Kidney (tissue), 14 donors: ENCODE results near the gene NCOA7. TPM values are rescaled to one million over a fixed set of nuclear protein-coding genes. Genes with fewer than 3 reads are reported as not detected.

ENCODE experiments used
- DNase-seq, 5 donors: peaks; one replicate each; pipeline ENCODE4 v3.0.0-alpha.2; 2013 to 2020
- FAIRE-seq: peaks from 2 replicates; lab custom pipeline; 2012; peaks lifted over from hg19 to GRCh38; lab: Jason Lieb, UNC
- H3K27ac ChIP-seq, 2 donors: one replicate each; pipeline ENCODE4 v1.7.0; 2013; ENCODE audit warnings: low read depth in 2 of 2, low read length in 2 of 2, inconsistent platforms in 1 of 2
- H3K27me3 ChIP-seq: one replicate; pipeline ENCODE4 v1.7.1; 2013; ENCODE audit warnings: low read length, inconsistent platforms; ENCODE audit not compliant: control insufficient read depth, insufficient read depth
- H3K36me3 ChIP-seq, 3 donors: one replicate each; pipeline versions ENCODE4 v1.7.0 to v1.7.1; 2013; ENCODE audit warnings: low read length in 3 of 3, control low read depth in 1 of 3, inconsistent platforms in 1 of 3; ENCODE audit not compliant: insufficient read depth in 3 of 3, control insufficient read depth in 2 of 3
- H3K4me1 ChIP-seq, 3 donors: one replicate each; pipeline versions ENCODE4 v1.7.0 to v1.7.1; 2013; ENCODE audit warnings: low read length in 3 of 3, inconsistent platforms in 1 of 3, low read depth in 1 of 3; ENCODE audit not compliant: control insufficient read depth in 2 of 3, insufficient read depth in 2 of 3
- H3K4me3 ChIP-seq, 3 donors: one replicate each; pipeline versions ENCODE4 v1.7.0 to v1.8.1; 2013; ENCODE audit warnings: low read length in 3 of 3, control low read depth in 1 of 3, inconsistent platforms in 1 of 3
- H3K9ac ChIP-seq, 3 donors: one replicate each; pipeline versions ENCODE4 v1.7.0 to v1.7.1; 2013; ENCODE audit warnings: low read length in 3 of 3, control low read depth in 1 of 3, inconsistent platforms in 1 of 3
- H3K9me3 ChIP-seq, 3 donors: one replicate each; pipeline versions ENCODE4 v1.7.0 to v1.7.1; 2013; ENCODE audit warnings: low read length in 3 of 3, control low read depth in 1 of 3, inconsistent platforms in 1 of 3; ENCODE audit not compliant: control insufficient read depth in 2 of 3, insufficient read depth in 1 of 3
- CTCF ChIP-seq: IDR thresholded peaks from 3 replicates; pipeline ENCODE4 v1.5.1; 2012; ENCODE audit warnings: mild to moderate bottlenecking, moderate library complexity, borderline replicate concordance; ENCODE audit not compliant: insufficient read depth; ENCODE audit errors: extremely low read depth
- intact Hi-C: fragments of 100-400 bp; cut with DNase I; formaldehyde crosslinking; loops from one replicate; pipeline ENCODE4 v1.11.1; 2022
- polyA plus RNA-seq: library from polyadenylated mRNA; stranded (reverse); fragments of 350-450 nt; fragmentation: Illumina TruSeq; extraction: RNeasy Lipid Tissue Mini Kit (QIAGEN cat#74804); gene quantifications from one replicate; pipeline ENCODE4 v1.2.3, GENCODE V29; 2014; ENCODE audit warnings: low read depth, low replicate concordance; ENCODE audit not compliant: insufficient read depth
- total RNA-seq: library from RNA; stranded (reverse); fragmentation: NEBNext Ultra II Directional; extraction: Animal tissue kit (Norgen Biotek cat#: 25700); gene quantifications from one replicate; pipeline ENCODE4 v1.2.1, GENCODE V29; 2021
- donor health status: control.
- donor health status: control.
- donor health status: control.
- donor health status: control.
- donor health status: control.
- donor health status: DM: yes; HTN: yes; CAD: no.
- donor health status: Normal renal cell carcinoma (clear cell type).

The NCOA7 gene
- total and polyA plus RNA-seq, 2 donors from 2014 or later = 21.0 to 135 TPM

- H3K4me3 ChIP-seq = no peak overlapping the region
- no peak overlapping the region for H3K9ac ChIP-seq
- DNase-seq = no peak
- TF ChIP-seq CTCF = no peak
- H3K27me3 ChIP-seq = no peaks in the 10 kb centered on the region
- intact Hi-C loops = no loop called here
- H3K4me1 ChIP-seq = no peaks in the 10 kb centered on the region
- no peaks in the 10 kb centered on the region for H3K36me3 ChIP-seq
- no peak overlapping the region for H3K27ac ChIP-seq
- no peak for FAIRE-seq
- no peaks in the 10 kb centered on the region for H3K9me3 ChIP-seq
These were observed 149.0 kb downstream of the NCOA7 start for GRCh38 chr6:125939791-125940190.

- Histone ChIP-seq H3K9me3 (no peaks in the 10 kb centered on the region), H3K27me3 (no peaks in the 10 kb centered on the region), H3K4me3 (no peak overlapping the region), H3K36me3 (no peaks in the 10 kb centered on the region), H3K9ac (no peak overlapping the region), H3K27ac (no peak overlapping the region), H3K4me1 (no peaks in the 10 kb centered on the region)
- intact Hi-C loops = no loop called here
- DNase-seq = no peak
- TF ChIP-seq CTCF = no peak
- FAIRE-seq = no peak
These were observed 149.7 kb downstream of the NCOA7 start for GRCh38 chr6:125940247-125941041.

GRCh38 chr6:125942672-125943527 lies 152.1 kb downstream of the NCOA7 start:
- Histone ChIP-seq H3K9ac (no peak overlapping the region), H3K4me3 (no peak overlapping the region), H3K27ac (peak overlapping the region in 1 of 2 donors; percentile 26), H3K9me3 (no peaks in the 10 kb centered on the region), H3K4me1 (no peaks in the 10 kb centered on the region), H3K36me3 (no peaks in the 10 kb centered on the region), H3K27me3 (no peaks in the 10 kb centered on the region)
- FAIRE-seq = no peak
- no peak for DNase-seq
- intact Hi-C loops = no loop called here
- no peak for TF ChIP-seq CTCF
